ENCODE data around the gene SKIL.

DNA sequence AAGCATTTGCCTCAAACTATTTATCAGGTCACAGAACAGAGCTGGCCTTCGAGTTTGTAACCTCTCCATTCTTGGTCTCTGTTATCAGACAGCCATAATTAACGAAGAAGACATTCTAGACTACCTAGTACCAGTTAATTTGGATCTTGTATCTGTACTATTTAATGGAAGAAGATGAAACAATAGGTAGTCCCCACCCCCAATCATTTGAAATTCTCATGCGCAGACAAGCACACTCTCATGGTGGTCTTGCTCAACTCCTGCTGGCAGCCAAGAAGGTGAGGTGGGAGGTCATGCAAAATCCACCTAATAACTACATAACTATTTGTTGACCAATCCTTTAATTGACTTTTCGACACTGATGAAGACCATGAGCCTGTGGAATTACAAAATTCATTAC, 2.8 kb upstream of the SKIL start:
- TF ChIP-seq, protein P1, sequence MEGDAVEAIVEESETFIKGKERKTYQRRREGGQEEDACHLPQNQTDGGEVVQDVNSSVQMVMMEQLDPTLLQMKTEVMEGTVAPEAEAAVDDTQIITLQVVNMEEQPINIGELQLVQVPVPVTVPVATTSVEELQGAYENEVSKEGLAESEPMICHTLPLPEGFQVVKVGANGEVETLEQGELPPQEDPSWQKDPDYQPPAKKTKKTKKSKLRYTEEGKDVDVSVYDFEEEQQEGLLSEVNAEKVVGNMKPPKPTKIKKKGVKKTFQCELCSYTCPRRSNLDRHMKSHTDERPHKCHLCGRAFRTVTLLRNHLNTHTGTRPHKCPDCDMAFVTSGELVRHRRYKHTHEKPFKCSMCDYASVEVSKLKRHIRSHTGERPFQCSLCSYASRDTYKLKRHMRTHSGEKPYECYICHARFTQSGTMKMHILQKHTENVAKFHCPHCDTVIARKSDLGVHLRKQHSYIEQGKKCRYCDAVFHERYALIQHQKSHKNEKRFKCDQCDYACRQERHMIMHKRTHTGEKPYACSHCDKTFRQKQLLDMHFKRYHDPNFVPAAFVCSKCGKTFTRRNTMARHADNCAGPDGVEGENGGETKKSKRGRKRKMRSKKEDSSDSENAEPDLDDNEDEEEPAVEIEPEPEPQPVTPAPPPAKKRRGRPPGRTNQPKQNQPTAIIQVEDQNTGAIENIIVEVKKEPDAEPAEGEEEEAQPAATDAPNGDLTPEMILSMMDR (IDR thresholded peaks at IDR 0.05): no peak
- no peak for TF ChIP-seq POLR2A (IDR thresholded peaks at IDR 0.05)
